ENCODE results near the gene SOX18. TPM values are rescaled to one million over a fixed set of nuclear protein-coding genes. Genes with fewer than 3 reads are reported as not detected.

SOX18 gene
- total and polyA plus RNA-seq, 2 of the 4 experiments (the other 2 are of a cell fraction), result not detected

DNA sequence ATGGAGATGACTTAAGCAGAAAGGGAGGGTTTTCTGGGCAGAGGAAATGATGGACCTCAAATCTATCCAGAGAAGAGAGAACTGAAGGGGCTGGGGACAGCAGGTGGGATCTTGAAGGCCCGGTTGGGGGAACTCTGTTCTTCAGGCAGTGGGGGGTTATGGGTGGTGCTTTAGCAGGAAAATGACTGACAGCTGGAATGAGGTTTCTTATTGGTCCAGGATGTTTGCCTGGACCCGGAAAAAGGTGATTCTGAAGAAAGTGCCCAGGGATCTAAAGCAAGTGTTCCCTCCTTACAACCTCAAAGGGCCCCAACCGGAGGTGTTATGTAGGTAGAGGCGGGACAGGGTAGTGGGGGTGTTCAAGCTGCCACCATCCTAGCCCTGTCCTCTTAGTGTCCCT lies 46.0 kb upstream of the SOX18 start:
- Histone ChIP-seq H2AK9ac (replicated peaks; ENCODE audit: low read depth, low read length, poor library complexity) (no peak overlapping the region), H3K18ac (ENCODE audit: low read depth, low read length) (no peak overlapping the region), H3K4me1 (ENCODE audit: control insufficient read depth, insufficient read depth, low read length) (no peaks in the 10 kb centered on the region), H3K9me3 (ENCODE audit: control insufficient read depth, insufficient read depth, low read length) (no peaks in the 10 kb centered on the region), H3K14ac (replicated peaks; ENCODE audit: low read depth, low read length) (no peak overlapping the region), H2AK5ac (ENCODE audit: low read depth, low read length) (no peak overlapping the region), H2BK120ac (ENCODE audit: low read depth, low read length) (no peak overlapping the region), H2AFZ (replicated peaks; ENCODE audit: low read length, poor library complexity) (no peak overlapping the region), H3K4ac (ENCODE audit: low read depth, low read length) (no peak overlapping the region), H3K9ac (ENCODE audit: low read depth, low read length) (no peak overlapping the region), H3K27me3 (ENCODE audit: control insufficient read depth, insufficient read depth, low read length) (peaks cover 13% of the 10 kb centered on the region), H4K20me1 (ENCODE audit: insufficient read depth, low read length) (no peaks in the 10 kb centered on the region), H3K23ac (ENCODE audit: low read depth, low read length) (no peak overlapping the region), H4K5ac (ENCODE audit: low read depth, low read length) (no peak overlapping the region), H3K56ac (ENCODE audit: extremely low read depth, insufficient read depth, low read length) (no peak overlapping the region), H3K27ac (ENCODE audit: insufficient read depth, low read length) (no peak overlapping the region), H3K36me3 (ENCODE audit: control insufficient read depth, insufficient read depth, low read length) (no peaks in the 10 kb centered on the region), H4K8ac (ENCODE audit: low read depth in 2 of 2, low read length in 2 of 2) (no peak overlapping the region), H3K4me3 (ENCODE audit: insufficient read depth, low read depth, low read length) (no peak overlapping the region), H4K91ac (ENCODE audit: insufficient read depth, low read depth, low read length) (no peak overlapping the region), H2BK15ac (ENCODE audit: low read depth, low read length) (no peak overlapping the region), H2BK5ac (ENCODE audit: low read depth, low read length, poor library complexity, severe bottlenecking) (no peak overlapping the region), H3K79me1 (ENCODE audit: low read depth in 1 of 2, low read length in 2 of 2) (no peaks in the 10 kb centered on the region), H3K4me2 (ENCODE audit: low read depth, low read length) (no peak overlapping the region), H2BK20ac (ENCODE audit: low read depth, low read length) (no peak overlapping the region), H3K9me1 (ENCODE audit: insufficient read depth, low read length) (no peaks in the 10 kb centered on the region)
- DNase-seq (no peak), ATAC-seq (ENCODE audit: low read depth) (no peak)
- dilution Hi-C loops (cut with HindIII; ENCODE audit: low sequenced_read_pairs, unreplicated experiment), result no loop called here
- no CpG with 5 or more reads among the region's 4 CpGs for WGBS, 2 experiments (ENCODE audit: extremely low coverage in 2 of 2, insufficient read length in 1 of 2)
- intact Hi-C loops (cut with micrococcal nuclease), result no loop called here
- BruUV-seq (replicated peaks), result no TSS peak
- ChIA-PET POLR2A (ENCODE audit: unreplicated experiment) (no interaction called here), CTCF (no interaction called here)
- in situ Hi-C loops (cut with MboI; ENCODE audit: low sequenced_read_pairs), result no loop called here
- TF ChIP-seq, protein P1, sequence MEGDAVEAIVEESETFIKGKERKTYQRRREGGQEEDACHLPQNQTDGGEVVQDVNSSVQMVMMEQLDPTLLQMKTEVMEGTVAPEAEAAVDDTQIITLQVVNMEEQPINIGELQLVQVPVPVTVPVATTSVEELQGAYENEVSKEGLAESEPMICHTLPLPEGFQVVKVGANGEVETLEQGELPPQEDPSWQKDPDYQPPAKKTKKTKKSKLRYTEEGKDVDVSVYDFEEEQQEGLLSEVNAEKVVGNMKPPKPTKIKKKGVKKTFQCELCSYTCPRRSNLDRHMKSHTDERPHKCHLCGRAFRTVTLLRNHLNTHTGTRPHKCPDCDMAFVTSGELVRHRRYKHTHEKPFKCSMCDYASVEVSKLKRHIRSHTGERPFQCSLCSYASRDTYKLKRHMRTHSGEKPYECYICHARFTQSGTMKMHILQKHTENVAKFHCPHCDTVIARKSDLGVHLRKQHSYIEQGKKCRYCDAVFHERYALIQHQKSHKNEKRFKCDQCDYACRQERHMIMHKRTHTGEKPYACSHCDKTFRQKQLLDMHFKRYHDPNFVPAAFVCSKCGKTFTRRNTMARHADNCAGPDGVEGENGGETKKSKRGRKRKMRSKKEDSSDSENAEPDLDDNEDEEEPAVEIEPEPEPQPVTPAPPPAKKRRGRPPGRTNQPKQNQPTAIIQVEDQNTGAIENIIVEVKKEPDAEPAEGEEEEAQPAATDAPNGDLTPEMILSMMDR (conservative IDR thresholded peaks at IDR 0.05; ENCODE audit: low read depth, low read length), result no peak
- TF ChIP-seq POLR2A (IDR thresholded peaks at IDR 0.05; ENCODE audit: low read depth, low read length) (no peak), RFX5 (IDR thresholded peaks at IDR 0.05; ENCODE audit: low read depth, low read length) (no peak), RCOR1 (IDR thresholded peaks at IDR 0.05; ENCODE audit: insufficient replicate concordance, low read length) (no peak), CHD1 (IDR thresholded peaks at IDR 0.05; ENCODE audit: low read depth, low read length) (no peak)
